KMS-11 (cell line): ENCODE results near the gene BANF2.

ENCODE experiments used
- H2AFZ ChIP-seq: fragments of 200-600 bp; sonication (generic); 2 replicates; pipeline ENCODE4 v1.6.1; 2016; ENCODE audit warnings: antibody characterized with exemption, mixed run types, low read depth
- H3K27ac ChIP-seq: fragments of 200-600 bp; sonication (generic); 2 replicates; pipeline ENCODE4 v1.6.1; 2016; ENCODE audit warnings: mild to moderate bottlenecking, mixed run types
- H3K27me3 ChIP-seq: fragments of 200-600 bp; sonication (generic); 2 replicates; pipeline ENCODE4 v1.6.1; 2017; ENCODE audit warnings: mild to moderate bottlenecking, low read depth, mixed run types, moderate library complexity; ENCODE audit not compliant: insufficient read depth
- H3K36me3 ChIP-seq: fragments of 200-600 bp; sonication (generic); 2 replicates; pipeline ENCODE4 v1.6.1; 2017; ENCODE audit warnings: mild to moderate bottlenecking, mixed run types; ENCODE audit not compliant: insufficient read depth
- H3K4me1 ChIP-seq: fragments of 200-600 bp; sonication (generic); 2 replicates; pipeline ENCODE4 v1.6.1; 2016; ENCODE audit warnings: mild to moderate bottlenecking, low read depth, mixed run types; ENCODE audit not compliant: poor library complexity, severe bottlenecking
- H3K4me2 ChIP-seq: fragments of 200-600 bp; sonication (generic); 2 replicates; pipeline ENCODE4 v1.7.0; 2016; ENCODE audit warnings: mild to moderate bottlenecking, mixed run types
- H3K4me3 ChIP-seq: fragments of 200-600 bp; sonication (generic); IDR thresholded peaks from 2 replicates; pipeline ENCODE4 v1.6.1; 2017; ENCODE audit warnings: low read depth, low read length, mixed read lengths; ENCODE audit not compliant: insufficient read depth
- H3K79me2 ChIP-seq: fragments of 200-600 bp; sonication (generic); 2 replicates; pipeline ENCODE4 v1.6.1; 2016; ENCODE audit warnings: low read depth, mixed run types; ENCODE audit not compliant: insufficient read depth
- H3K9ac ChIP-seq: fragments of 200-600 bp; sonication (generic); 2 replicates; pipeline ENCODE4 v1.6.1; 2016; ENCODE audit warnings: mild to moderate bottlenecking, mixed run types
- H4K20me1 ChIP-seq: fragments of 200-600 bp; sonication (generic); 2 replicates; pipeline ENCODE4 v1.6.1; 2016; ENCODE audit warnings: mild to moderate bottlenecking, mixed run types; ENCODE audit not compliant: insufficient read depth
- CTCF ChIP-seq: fragments of 200-600 bp; sonication (generic); conservative IDR thresholded peaks from 2 replicates; pipeline ENCODE4 v1.6.1; 2017; ENCODE audit warnings: low read depth, mild to moderate bottlenecking, antibody characterized with exemption, low read length, moderate library complexity, mixed read lengths

BANF2 gene

DNA sequence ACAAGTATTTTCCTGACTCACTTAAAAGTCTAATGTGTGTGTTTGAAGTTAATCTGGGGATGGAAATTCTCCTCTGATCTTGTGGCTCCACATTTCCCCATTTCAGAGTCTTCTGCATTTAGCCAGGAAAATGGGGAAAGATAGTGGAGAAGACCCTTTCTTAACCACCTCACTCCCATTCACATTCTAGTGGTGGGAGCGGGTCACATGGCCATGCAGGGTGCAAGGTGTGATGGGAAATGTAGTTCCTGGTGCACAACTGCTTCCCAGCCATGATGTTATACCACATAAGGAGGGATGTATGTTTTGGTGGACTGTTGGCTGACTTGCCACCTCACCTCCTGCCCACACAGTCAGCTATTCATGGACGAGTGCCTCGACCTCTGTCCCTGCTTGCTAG lies 61.8 kb downstream of the BANF2 start:
- no peaks in the 10 kb centered on the region for H3K27me3 ChIP-seq
- H3K4me1 ChIP-seq, result peaks cover 28% of the 10 kb centered on the region
- peak overlapping the region; percentile 72; the same call in 1 of the 2 replicates for H3K4me2 ChIP-seq
- no peaks in the 10 kb centered on the region for H3K79me2 ChIP-seq
- no peak overlapping the region for H3K9ac ChIP-seq
- no peaks in the 10 kb centered on the region for H3K36me3 ChIP-seq
- peak overlapping the region; percentile 77; the same call in 1 of the 2 replicates for H3K27ac ChIP-seq
- no peak overlapping the region for H3K4me3 ChIP-seq
- H4K20me1 ChIP-seq, result no peaks in the 10 kb centered on the region
- H2AFZ ChIP-seq, result 0 out of 2 replicates have a peak overlapping the region, but pooled peaks have one; percentile 34
- TF ChIP-seq CTCF, result no peak

GRCh38 chr20:17762243-17762872 lies 62.6 kb downstream of the BANF2 start:
- peak overlapping the region; percentile 24; the same call in 1 of the 2 replicates for H3K9ac ChIP-seq
- H3K4me1 ChIP-seq, result peaks cover 28% of the 10 kb centered on the region
- TF ChIP-seq CTCF, result no peak
- no peaks in the 10 kb centered on the region for H4K20me1 ChIP-seq
- peak overlapping the region; percentile 72 for H3K4me2 ChIP-seq
- peak overlapping the region; percentile 77; the same call in 1 of the 2 replicates for H3K27ac ChIP-seq
- H3K79me2 ChIP-seq, result no peaks in the 10 kb centered on the region
- no peaks in the 10 kb centered on the region for H3K27me3 ChIP-seq
- no peak overlapping the region for H3K4me3 ChIP-seq
- peak overlapping the region; percentile 57; the same call in 1 of the 2 replicates for H2AFZ ChIP-seq
- H3K36me3 ChIP-seq, result no peaks in the 10 kb centered on the region

DNA sequence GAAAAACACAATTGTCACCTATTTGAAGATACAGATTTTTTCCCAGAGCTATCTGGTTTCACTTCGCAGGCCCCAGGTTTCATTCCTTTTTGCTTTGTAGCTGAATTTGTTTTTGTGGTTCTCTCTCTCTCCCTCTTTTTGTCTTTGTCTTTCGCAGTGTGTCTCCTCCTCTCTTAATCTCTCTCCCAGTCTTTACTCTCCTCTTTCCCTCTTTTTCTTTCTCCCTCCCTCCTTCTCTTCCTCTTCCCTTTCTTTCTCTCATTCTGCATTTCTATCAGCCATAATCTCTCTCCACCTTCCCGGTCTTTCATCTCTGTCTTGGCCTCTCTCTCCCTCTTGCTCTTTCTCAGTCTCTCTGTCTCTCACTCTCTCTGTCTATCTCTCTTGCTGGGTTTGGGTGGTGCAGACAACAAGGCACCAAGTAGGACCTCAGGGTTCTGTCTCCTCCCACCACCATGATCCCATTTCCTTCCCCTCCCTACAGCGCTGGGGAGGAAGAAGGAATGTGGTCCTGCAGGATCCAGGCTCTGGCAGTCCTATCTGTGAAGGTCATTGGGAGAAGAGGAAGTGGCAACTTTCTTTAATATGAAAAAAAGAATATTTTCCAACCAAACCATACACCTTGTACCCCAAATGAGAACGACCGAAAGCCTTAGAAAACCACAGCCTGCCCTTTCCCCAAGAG lies 63.2 kb downstream of the BANF2 start:
- peak overlapping the region; percentile 57; the same call in 1 of the 2 replicates for H2AFZ ChIP-seq
- H3K4me1 ChIP-seq, result peaks cover 28% of the 10 kb centered on the region
- H3K27ac ChIP-seq, result peak overlapping the region; percentile 77; the same call in 1 of the 2 replicates
- H3K36me3 ChIP-seq, result no peaks in the 10 kb centered on the region
- no peak for TF ChIP-seq CTCF
- H3K4me3 ChIP-seq, result no peak overlapping the region
- peak overlapping the region; percentile 24; the same call in 1 of the 2 replicates for H3K9ac ChIP-seq
- H3K79me2 ChIP-seq, result no peaks in the 10 kb centered on the region
- H4K20me1 ChIP-seq, result no peaks in the 10 kb centered on the region
- H3K27me3 ChIP-seq, result no peaks in the 10 kb centered on the region
- peak overlapping the region; percentile 72 for H3K4me2 ChIP-seq

- H2AFZ ChIP-seq, result no peak overlapping the region
- no peak overlapping the region for H3K27ac ChIP-seq
- no peak overlapping the region for H3K4me3 ChIP-seq
- H4K20me1 ChIP-seq, result no peaks in the 10 kb centered on the region
- no peaks in the 10 kb centered on the region for H3K36me3 ChIP-seq
- no peak overlapping the region for H3K4me2 ChIP-seq
- no peak for TF ChIP-seq CTCF
- H3K27me3 ChIP-seq, result no peaks in the 10 kb centered on the region
- no peak overlapping the region for H3K9ac ChIP-seq
- no peaks in the 10 kb centered on the region for H3K79me2 ChIP-seq
- peaks cover 28% of the 10 kb centered on the region for H3K4me1 ChIP-seq
Observed at GRCh38 chr20:17765017-17765416, 65.3 kb downstream of the BANF2 start.
